ENCODE data around the gene DDX53.

Gene DDX53

DNA sequence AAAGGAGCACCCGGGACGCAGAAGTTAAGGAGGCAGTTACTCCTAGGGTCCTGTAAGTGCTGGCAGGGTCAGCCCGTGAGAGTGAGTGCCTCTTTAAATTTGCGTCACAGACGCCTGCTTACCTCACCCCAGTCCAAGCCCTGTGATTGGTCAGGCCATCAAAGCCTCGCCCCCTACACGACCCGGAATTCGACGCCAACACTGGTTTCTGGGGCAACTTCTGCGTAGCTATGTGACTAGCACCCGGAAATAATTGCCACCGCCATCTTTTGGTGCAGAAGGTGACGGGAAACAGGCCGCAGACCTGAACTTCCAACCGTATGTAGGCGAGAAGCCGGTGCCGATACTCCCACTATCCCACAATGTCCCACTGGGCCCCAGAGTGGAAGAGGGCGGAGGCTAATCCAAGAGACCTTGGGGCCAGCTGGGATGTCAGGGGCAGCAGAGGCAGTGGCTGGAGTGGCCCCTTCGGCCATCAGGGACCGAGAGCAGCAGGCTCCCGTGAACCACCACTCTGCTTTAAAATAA is at the start of gene DDX53:
TSS of gene DDX53 (plus strand) at position 265 of the 528 bp plus-strand sequence. CDS start at position 363, 98 bp downstream.
- no peak for DNase-seq

DNA sequence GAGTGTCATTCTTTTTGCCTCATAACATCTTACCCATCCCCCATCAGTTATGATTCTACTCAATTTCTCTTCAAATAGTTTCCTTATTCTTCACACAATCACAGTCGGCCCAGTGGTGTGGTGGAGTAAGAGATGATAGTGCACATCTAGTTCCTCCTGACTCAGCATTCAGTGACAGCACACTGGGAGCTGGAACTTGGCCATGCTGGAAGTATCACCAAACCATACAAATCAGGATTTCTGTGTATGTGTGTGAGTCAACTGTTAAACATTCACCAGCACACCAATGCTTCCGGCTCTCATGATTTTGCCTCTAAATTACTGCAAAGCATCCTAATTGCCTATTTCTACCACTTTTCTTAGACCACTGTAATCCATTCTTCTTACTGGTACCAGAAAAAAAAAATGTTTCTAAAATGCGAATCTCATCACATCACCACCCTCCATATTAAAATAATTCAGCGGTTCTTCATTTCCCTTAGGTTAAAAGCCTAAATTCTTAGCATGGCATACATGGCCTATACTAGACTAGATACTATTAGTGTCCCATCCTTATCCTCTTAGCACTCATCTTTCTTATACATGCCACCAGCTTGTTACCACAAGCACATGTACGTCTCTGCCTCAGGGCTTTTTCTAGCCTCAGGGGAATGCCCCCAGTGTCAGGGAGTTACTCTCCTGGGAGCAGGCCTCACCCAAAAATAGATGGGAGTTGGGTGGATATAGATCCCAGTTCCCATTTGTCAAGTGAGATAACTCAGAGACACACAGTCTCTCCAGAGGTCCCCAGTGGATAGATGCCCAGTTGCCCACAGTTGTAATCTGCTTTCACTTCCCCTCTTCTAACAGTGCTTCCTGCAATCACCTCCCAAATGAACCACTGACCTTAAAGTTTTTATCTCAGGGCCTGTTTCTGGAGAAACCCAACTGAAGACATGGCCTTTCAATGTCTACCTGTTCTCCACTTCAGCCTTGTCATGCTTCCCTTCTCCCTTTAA is 49.2 kb upstream of the DDX53 start:
- no peak for DNase-seq

DNA sequence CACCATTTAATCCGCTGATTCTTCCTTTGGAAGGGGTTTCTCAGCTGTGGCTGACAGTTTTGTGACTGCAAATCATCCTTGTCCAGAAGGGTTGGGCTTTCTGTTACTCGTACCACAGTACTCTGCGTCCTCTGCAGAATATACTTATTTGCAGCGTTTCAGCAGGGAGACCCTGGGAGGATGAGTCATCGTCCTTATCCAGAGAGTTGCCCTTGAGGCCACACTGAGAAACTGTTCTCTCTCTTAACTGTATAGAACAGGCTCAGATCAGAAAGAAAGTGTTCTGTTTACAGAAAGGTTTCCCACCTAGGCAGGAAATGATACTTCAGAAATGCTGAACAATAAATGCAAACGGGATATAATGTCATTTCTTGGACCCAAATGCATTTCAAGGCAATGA is 47.8 kb upstream of the DDX53 start:
- DNase-seq, result no peak

DNA sequence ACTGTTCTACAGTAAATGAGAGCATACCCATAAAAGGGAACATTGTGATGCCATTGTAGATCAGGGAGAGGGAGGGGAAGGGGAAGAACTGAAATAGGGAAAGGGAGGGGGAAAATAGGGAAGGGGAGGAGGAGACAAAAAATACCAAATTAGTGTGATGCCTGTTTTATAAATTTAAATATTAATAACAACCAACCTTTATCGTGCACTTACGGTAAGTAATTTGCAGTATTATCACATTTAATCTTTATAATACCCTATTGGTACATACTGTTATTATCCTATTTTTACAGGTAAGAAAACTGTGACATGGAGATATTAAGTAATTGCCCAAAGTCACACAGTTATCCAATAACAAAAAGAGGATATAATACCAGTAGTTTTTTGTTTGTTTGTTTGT is 41.5 kb upstream of the DDX53 start:
- no peak for DNase-seq

DNA sequence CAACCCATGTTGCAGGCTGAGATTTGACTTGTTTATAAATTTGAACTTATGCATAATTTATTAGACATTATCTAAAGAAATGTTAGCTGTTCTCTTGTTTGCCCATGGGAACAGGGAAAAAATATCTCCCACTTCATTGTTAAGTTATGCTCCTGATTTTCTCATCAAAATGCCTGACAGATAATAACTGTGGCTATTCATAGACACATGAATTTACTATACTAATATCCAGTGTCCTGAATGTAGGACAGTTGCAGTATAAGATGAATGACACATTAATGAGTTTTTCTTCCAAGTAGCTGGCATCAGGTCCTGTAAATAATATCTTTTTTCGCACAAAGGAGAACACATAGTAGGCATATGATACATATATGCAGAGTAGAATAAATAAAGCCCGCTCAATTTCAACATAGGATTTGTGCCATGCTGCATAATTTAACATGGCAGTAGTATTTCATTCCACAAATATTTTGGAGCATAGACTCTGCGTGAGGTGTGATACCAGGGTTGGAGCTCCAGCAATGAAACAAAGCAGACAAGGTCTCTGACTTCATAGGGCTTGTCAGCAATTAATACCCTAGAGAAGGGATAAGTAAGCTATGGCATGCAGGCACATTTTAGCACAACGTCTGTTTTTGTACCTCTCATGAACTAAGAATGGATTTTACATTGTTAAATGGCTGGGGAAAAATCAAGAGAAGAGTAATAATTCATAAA is 40.4 kb upstream of the DDX53 start:
- no peak for DNase-seq

DNA sequence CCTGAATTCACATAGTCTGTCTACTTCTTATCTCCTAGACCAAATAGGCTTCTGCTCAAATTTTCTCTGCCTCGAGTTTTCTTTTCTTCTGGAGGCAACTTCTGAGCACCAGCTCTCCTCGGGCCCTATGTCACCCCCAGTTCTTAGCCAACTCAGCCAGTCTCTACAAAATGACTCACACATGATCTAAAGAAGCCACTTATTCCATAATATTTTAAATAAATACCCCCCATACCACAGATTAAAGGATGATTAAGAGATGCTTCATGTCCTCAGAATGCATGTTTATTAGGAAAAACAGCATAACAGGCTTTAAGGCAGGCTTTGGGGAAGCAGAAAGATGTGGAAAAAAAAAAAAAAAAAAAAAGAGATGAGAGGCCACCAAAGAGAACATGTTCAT is 36.6 kb upstream of the DDX53 start:
- no peak for DNase-seq

DNA sequence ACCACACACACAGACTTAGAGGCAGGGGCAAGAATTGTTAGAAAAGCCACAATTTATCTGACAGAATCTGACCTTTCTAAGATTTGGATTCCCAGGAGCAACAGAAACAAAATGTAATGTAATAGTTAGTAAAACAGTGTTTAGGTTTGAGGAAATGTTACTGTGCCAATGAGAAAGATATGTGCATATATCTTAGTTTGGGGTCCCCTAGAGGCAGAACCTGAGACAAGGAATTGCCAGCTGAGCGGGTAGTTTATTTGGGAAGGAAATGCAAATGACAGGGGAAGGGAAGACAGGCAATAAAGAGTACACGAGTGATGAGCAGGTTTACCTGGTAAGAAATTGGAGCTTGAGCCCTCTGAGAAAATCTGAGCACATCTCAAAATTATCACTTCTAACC is 31.3 kb upstream of the DDX53 start:
- no peak for DNase-seq

DNA sequence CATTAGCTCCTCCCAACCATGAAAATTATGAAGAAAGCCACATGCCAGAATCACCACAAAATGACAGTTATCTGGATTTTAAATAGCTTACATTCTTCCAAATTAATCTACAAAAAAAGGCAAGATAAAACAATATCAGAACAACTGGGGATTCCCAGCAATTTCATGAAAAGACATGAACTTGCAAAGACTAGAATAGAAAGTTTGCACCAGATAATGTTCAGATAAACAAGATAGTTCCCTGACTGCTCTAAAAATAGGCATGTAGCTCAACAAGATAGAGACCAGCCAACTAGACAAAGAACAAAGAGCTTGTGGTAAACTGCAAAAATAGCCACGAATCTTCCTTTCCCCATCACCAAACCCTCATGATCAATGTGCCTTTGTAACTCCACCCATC is 30.3 kb upstream of the DDX53 start:
- no peak for DNase-seq

DNA sequence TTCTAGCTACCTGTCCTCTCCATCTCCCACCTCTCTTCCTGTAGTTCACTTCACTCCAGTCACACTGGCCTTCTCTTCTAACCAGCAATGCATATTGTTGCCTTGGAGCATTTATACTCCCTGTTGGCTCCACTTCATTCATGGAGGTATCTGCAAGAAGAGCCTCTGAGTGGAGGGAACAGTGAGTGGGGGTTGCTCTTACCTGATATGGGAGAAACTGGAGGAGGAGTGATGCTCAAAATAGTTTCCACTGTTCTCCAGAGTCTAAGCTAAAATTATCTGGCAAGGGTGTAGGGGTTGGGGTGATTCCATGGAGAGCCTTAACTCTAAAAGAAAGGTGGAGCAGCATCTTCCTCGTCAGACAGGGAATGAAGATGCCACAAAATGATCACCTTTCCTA is 28.9 kb upstream of the DDX53 start:
- DNase-seq, result no peak

DNA sequence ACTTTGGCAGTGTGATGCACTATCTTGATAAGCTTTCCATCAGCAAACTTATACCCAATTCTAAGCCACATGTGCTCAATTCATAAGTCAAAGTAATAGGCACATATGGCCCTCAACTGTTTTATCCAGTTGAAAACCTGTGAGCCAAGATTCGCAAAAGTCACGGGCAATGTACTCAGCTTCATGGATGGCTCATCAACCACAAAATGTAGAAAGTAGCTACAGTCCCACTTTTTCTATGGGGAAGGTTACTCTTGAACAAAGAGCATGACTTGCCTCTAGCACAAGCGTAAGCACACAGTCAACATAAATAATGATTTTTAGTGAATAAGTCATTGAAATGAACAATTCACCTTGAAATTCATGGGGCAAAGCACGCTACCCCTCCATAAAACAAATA is 25.1 kb upstream of the DDX53 start:
- DNase-seq, result no peak

DNA sequence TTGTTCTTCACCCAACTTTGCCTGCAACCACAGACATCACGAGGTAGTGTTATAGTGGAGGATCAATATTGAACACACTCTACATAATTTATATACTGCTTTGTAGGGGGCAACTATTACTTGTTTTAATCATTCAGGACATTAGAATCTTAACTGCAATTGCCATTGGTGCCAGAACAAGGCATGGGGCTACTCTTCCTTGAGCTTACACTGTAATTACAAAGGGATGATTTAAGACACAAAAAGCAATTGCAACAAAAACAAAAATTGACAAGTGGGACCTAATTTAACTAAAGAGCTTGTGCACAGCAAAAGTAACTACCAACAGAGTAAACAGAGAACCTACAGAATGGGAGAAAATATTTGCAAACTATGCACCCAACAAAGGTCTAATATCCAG is 24.0 kb upstream of the DDX53 start:
- DNase-seq, result no peak

DNA sequence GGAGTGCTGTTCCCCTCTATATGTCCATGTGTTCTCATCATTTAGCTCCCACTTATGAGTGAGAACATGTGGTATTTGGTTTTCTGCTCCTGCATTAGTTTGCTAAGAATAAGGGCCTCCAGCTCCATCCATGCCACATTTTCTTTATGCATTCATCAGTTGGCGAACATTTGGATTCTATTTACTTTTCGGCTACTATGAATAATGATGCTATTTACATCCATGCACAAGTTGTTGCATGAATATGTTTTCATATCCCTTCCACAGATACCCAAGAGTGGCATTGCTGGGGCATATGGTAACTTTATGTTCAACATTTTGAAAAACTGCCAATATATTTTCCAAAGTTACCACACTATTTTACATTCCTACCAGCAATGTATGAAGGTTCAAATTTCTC is 13.8 kb upstream of the DDX53 start:
- DNase-seq, result no peak

DNA sequence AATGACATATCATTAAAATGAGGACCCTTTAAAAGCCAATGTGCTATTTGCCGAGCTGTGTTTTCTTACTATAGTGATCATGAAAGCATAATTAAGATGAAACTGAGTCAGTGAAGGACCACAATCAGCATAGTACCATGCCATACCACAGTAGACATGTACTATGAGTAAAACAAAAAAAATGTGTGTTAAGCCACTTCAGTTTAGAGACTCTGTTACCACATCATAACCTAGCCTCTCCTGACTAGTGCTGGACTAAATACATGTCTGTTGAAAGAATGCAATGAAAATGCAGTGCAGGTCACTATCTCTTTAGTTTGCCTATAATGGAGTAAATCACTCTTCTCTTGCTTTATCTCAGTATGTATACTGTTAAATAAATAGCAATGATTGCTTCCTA is 12.3 kb upstream of the DDX53 start:
- no peak for DNase-seq

DNA sequence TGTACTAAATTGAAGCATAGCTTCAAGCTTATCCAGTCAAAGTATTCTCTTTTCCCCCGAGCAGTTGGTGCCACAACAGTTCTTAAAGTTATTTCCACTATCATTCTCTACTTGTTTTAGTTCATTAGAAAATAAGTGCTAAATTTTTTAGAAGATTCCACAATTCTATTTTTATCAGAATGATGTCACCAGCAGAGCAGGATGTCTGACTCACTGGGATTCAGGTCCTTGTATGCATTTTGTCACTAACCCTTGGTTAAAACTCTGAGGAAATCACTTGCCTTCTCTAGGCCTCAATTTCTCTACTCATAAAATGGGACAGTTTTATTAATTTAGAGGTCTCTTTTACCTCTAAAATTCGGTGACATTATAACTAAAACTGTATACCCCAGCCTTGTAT is 3.4 kb downstream of the DDX53 start:
- no peak for DNase-seq

DNA sequence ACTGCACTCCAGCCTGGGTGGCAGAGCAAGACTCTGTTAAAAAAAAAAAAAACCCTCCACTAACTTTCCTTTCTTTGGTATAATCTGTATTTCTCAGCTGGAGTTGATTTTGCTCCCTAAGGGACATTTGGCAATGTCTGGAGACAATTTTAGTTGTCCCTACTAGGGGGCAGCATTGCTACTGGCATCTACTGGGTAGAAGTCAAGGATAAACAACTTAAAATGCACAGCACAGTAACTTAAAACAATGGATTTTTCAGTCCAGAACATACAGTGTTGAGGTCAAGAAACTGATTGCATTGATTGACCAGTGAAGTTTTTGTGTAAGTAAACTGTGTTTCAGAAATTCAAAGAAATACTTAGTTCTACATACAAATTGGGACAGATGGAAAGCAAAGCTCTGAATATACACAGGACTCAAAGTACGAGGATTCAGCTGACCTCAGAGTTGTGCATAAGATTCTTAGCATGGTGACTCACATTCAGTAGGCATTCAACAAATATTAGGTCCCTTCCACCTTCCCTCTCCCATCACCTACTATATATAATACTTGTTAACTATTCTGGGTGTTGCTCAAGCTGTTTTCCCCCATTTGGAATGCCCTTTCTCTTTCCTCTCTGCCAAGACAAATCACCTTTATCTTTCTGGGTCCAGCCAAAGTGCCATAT is 8.8 kb downstream of the DDX53 start:
- peak; percentile 1 for DNase-seq

DNA sequence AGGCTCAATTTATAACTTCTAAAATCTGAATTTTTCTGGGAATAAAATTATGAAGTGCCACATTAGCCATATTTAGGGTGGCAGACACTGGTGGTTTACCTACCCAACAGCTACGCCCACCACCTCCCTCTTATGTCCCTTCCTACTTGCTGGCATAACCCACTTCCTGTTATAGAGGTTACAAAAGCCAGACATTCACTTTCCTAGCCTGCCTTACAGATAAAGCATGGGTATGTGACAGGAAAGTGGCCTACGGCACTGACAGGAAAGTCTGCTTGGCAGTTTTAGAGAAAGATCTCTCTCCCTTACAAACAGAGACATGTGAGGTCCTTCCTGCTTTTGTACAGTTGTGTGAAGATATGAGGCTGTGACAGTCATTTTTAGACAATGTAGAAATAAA is 12.4 kb downstream of the DDX53 start:
- peak; percentile 60 for DNase-seq

DNA sequence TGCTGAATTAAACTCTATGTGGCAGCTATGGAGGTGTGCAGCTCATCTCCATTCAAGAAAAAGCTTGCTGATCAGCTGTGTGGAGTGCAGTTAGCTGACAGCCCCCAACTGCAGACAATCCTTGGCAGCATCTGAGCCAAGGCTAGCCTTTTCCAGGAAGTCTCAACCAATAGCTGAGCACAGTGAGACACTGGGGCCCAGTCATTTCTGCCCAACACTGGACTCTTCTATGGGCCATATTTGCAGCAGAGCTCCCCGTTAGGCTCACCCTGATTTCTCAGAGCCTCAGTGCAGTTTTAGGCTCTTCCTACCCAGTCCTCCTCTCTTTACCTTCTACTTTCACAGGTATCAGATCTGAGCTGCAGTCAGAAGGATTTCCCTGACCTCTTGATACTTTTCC is 12.9 kb downstream of the DDX53 start:
- DNase-seq, result peak; percentile 30

DNA sequence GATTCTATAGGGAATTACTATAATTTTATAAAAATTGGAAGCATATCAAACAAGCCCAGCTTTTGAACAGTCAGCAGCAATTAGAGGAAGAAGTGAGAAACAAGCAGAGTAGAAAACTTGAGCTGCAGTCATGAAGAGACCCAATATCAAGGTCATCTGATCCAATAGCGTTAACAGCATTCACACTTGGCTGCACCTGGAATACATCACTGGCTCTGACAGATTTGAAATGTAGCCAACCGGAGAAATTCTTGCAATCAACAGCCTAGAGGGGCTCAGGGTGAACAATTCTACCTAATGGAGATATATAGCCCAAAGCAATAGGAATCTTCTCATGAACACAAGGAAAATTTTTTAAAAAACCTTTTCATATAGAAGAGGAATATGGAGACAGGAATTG is 13.6 kb downstream of the DDX53 start:
- no peak for DNase-seq

DNA sequence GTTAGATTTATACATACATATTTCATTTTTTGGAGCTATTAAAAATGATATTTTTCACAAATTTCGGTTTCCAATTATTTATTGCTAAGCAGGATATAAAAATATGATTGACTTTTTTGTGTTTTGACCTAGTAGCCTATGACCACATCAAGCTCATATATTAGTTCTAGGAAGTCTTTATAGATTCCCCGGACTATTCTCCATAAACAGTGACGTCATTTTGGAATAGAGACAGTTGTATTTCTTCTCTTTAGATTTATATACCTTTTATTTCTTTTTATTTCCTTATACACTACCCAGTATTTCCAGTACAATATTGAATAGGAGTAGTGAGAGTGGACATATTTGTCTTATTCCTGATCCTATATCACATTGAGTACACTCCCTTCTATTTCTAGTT is 31.8 kb downstream of the DDX53 start:
- no peak for DNase-seq

DNA sequence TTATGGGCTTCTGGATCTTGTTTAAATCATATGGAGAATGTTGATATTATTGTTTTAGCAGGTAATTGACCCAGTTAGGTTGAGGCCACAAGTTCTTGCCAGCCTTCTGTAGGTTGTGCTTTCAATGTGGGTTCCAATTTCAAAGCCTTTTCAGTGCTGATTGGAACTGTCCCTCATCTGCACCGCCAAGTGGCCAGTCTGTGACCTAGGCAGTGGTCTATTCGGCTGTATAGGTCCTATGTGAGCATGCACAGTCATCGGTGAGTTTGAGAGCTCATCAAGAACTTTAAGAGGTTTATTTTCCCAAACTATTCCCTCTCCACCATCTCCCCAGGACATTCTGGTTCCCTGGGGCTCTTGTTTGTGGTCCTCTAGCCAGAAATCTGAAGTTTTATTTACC is 35.7 kb downstream of the DDX53 start:
- DNase-seq, result no peak

DNA sequence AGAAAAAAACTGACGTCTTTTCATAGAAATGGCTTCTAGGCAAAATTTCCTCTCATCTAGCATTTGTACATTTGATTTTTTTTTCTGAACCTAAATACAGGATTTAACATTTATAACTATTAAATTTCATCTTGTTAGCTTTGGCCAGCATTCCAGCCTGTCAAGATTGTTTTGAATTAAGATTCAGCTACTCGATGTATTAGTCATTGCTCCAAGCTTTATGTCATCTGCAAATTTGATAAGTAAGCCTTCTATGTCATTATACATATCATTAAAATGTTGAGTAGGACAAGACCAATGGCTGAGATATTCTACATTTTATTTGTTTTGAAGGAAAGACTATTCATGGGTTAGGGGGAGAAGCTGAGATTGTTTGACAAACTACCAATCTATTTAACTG is 46.7 kb downstream of the DDX53 start:
- DNase-seq, result no peak

DNA sequence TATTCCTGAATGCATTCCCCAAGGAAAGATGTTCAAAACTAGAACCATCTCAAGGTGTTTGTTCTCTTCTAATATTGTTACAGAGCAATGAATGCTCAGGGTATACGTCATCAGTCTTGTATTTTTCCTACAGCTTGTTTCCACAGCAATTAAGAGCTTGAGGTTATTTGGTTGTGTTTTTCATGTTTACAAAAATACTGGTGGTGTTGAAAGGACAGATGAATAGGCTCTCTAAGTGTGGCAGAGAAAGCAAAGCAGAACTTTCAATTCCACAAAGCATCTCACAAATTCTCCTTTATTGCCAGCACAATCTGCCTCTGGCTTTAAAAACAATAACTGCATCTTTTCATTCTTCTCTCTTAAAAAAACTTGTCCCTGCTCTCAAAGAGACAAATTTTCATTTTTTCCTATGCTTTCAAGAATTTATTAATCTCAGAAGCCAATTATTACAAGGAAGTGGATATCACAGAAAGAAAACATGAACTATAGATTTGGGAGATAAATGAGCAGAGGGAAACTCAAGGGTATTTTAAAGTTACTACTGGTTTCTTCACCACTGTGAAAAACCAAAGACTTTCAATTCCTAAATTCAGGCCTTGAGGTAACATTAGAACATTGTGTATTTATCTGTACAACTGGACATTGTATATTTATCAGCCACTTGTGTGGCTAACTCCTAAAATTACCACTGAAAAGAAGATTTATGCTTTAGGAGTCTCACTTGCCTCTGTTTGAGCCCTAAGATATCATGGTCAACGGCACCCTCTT is 49.2 kb downstream of the DDX53 start:
- DNase-seq, result no peak

DNA sequence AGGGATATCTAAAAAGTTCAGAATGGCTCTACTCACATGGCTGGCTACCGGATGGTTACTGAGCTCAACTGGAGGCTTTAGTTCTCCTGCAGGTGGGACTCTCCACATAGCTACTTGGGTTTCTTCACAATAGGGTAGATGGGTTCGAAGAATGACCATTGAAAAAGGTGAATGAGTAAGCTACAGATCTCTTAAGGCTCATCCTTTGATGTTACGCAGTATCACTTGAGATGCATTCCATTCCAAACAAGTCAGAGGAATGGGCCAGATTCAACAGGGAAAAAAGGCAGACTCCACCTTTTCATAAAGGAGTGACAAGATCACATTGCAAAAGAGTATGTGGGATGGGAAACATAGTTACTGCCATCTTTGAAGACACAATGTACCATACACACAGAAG is 52.6 kb downstream of the DDX53 start:
- no peak for DNase-seq
